Measurements from ENCODE around the gene AGO4.

- TF ChIP-seq CTCF (conservative IDR thresholded peaks at IDR 0.05; ENCODE audit: low read depth, low read length) (no peak), POLR2A (IDR thresholded peaks at IDR 0.05; ENCODE audit: low read depth, low read length) (no peak), RFX5 (IDR thresholded peaks at IDR 0.05; ENCODE audit: low read depth, low read length) (no peak)
Observed at GRCh38 chr1:35777109-35777508, 30.7 kb upstream of the AGO4 start.

Measured in IMR-90 (cell line).